Ovary (tissue), 9 donors: ENCODE measurements around the gene ADH1C. TPM values are rescaled to one million over a fixed set of nuclear protein-coding genes. Genes with fewer than 3 reads are reported as not detected.

Source experiments
- DNase-seq, 5 donors: peaks; one replicate each; pipeline ENCODE4 v3.0.0-alpha.2; 2019 to 2020
- H3K27ac ChIP-seq, 2 donors: fragments of 200-600 bp; one replicate each; pipeline versions ENCODE4 v1.5.1 to v1.8.0; 2019 to 2022
- H3K27me3 ChIP-seq: fragments of 200-600 bp; one replicate; pipeline ENCODE4 v1.8.0; 2022
- H3K36me3 ChIP-seq: fragments of 200-600 bp; sonication (generic); one replicate; pipeline ENCODE4 v1.5.1; 2019
- H3K4me1 ChIP-seq: one replicate; pipeline ENCODE4 v1.8.1; 2013; ENCODE audit warnings: mild to moderate bottlenecking, moderate library complexity; ENCODE audit not compliant: insufficient read depth
- H3K4me3 ChIP-seq: fragments of 200-600 bp; sonication (generic); one replicate; pipeline ENCODE4 v1.5.1; 2017
- H3K9me3 ChIP-seq, 2 donors: fragments of 200-600 bp in 1 of 2; sonication (generic) in 1 of 2; one replicate each; pipeline versions ENCODE4 v1.5.1 to v1.8.1; 2013 to 2019; ENCODE audit warnings: mild to moderate bottlenecking in 1 of 2, moderate library complexity in 1 of 2
- CTCF ChIP-seq, 3 donors: fragments of 450-650 bp in 2 of 3; fragments of 200-600 bp in 1 of 3; IDR thresholded peaks; one replicate each; pipeline versions ENCODE4 v1.5.1 to v1.8.0; 2016 to 2022; ENCODE audit warnings: antibody characterized with exemption in 3 of 3, mild to moderate bottlenecking in 1 of 3
- EP300 ChIP-seq: sonication (generic); formaldehyde crosslinking; IDR thresholded peaks from one replicate; pipeline ENCODE4 v1.6.1; 2017; ENCODE audit warnings: antibody characterized with exemption
- POLR2A ChIP-seq: fragments of 450-650 bp; IDR thresholded peaks from one replicate; pipeline ENCODE4 v1.6.1; 2017; ENCODE audit warnings: antibody characterized with exemption, mild to moderate bottlenecking, moderate library complexity
- WGBS, 3 donors: extraction: QIAGEN DNeasy Blood & Tissue Kit in 1 of 3; methylation state at CpG; one replicate each; pipeline versions ENCODE4 v1.1.5 to v1.1.7; 2013 to 2017; 5-methylcytosine and 5-hydroxymethylcytosine counted together
- intact Hi-C, 4 donors: fragments of 100-400 bp; cut with DNase I; formaldehyde crosslinking; loops; one replicate each; pipeline versions ENCODE4 v1.11.0 to v1.15.1; 2022 to 2023
- polyA plus RNA-seq, 2 donors: library from polyadenylated mRNA; stranded (reverse); fragments of 200-250 nt in 1 of 2; fragments of 350-450 nt in 1 of 2; fragmentation: Illumina TruSeq in 1 of 2; extraction: RNeasy Lipid Tissue Mini Kit (QIAGEN cat#74804) in 1 of 2; gene quantifications; one replicate each; pipeline ENCODE4 v1.2.3, GENCODE V29; 2013 to 2014
- total RNA-seq, 7 donors: library from RNA; depleted of rRNA in 2 of 7; stranded (reverse); fragments of >200 nt in 2 of 7; fragmentation: NEBNext Ultra II Directional in 3 of 7; extraction: Animal tissue kit (Norgen Biotek cat#: 25700) in 3 of 7; gene quantifications; one replicate each; pipeline versions ENCODE4 v1.1.0 to v1.2.4, GENCODE V29; 2016 to 2023
- donor health status: DM: no; HTN: no; CAD: no; lungs with moderate emphysema.
- donor health status: DM: no; HTN: no; CAD: no.
- donor health status: Bipolar disorder and iron deficiency.
- donor health status: DM: yes; HTN: yes; CAD: no.
- donor health status: DM: no; HTN: no; CAD: no.
- donor health status: DM: yes; HTN: yes; CAD: no.

Gene ADH1C
- total and polyA plus RNA-seq, 9 donors = 1.5 to 21.6 (median 7.0) TPM

GRCh38 chr4:99310389-99310788 lies 42.2 kb downstream of the ADH1C start:
- no peaks in the 10 kb centered on the region for H3K27me3 ChIP-seq
- H3K9me3 ChIP-seq = no peaks in the 10 kb centered on the region
- no peaks in the 10 kb centered on the region for H3K36me3 ChIP-seq
- H3K27ac ChIP-seq = no peak overlapping the region
- no peak for TF ChIP-seq POLR2A
- TF ChIP-seq EP300 = no peak
- no peak for TF ChIP-seq CTCF (IDR thresholded peaks at IDR 0.05)
- no peak for DNase-seq
- no peaks in the 10 kb centered on the region for H3K4me1 ChIP-seq
- 87 to 96% (median 91%) methylated on average over 2 of the region's 2 CpGs for WGBS, 3 donors
- H3K4me3 ChIP-seq = no peak overlapping the region
- intact Hi-C loops = no loop called here

- H3K27me3 ChIP-seq = no peaks in the 10 kb centered on the region
- no peaks in the 10 kb centered on the region for H3K9me3 ChIP-seq
- H3K36me3 ChIP-seq = no peaks in the 10 kb centered on the region
- TF ChIP-seq CTCF (IDR thresholded peaks at IDR 0.05) (no peak), POLR2A (no peak), EP300 (no peak)
- H3K4me3 ChIP-seq = no peak overlapping the region
- WGBS, 3 donors = 95 to 98% (median 96%) methylated on average over 11 of the region's 11 CpGs
- peaks cover 5% of the 10 kb centered on the region for H3K4me1 ChIP-seq
- no peak for DNase-seq
- intact Hi-C loops = no loop called here
- H3K27ac ChIP-seq = no peak overlapping the region
Observed at GRCh38 chr4:99305638-99306400, 46.7 kb downstream of the ADH1C start.

- Histone ChIP-seq H3K9me3 (no peaks in the 10 kb centered on the region), H3K27me3 (no peaks in the 10 kb centered on the region), H3K27ac (peak overlapping the region in 1 of 2 donors; percentile 69), H3K4me1 (peaks cover 5% of the 10 kb centered on the region), H3K4me3 (no peak overlapping the region), H3K36me3 (no peaks in the 10 kb centered on the region)
- WGBS, 3 donors = 64 to 78% (median 69%) methylated on average over 7 of the region's 7 CpGs
- TF ChIP-seq CTCF (IDR thresholded peaks at IDR 0.05) (no peak), EP300 (no peak), POLR2A (no peak)
- peak in 1 of 5 donors; percentile 20 for DNase-seq
- intact Hi-C loops = loop anchor here in 1 of 4 donors (5.0 kb wide), 1 partner anchor 86 kb away; no protein-coding TSS in a partner anchor
Observed at GRCh38 chr4:99301376-99302164, 51.0 kb downstream of the ADH1C start.

GRCh38 chr4:99300934-99301333 lies 51.6 kb downstream of the ADH1C start:
- no peaks in the 10 kb centered on the region for H3K36me3 ChIP-seq
- peak overlapping the region in 1 of 2 donors; percentile 69 for H3K27ac ChIP-seq
- TF ChIP-seq EP300 = peak; percentile 73
- TF ChIP-seq POLR2A = no peak
- no peaks in the 10 kb centered on the region for H3K9me3 ChIP-seq
- WGBS, 3 donors = 4 to 8% (median 5%) methylated on average over 4 of the region's 4 CpGs
- peak; percentile 85 to 96 (median 95) for DNase-seq
- intact Hi-C loops = loop anchor here in 1 of 4 donors (5.0 kb wide), 1 partner anchor 86 kb away; no protein-coding TSS in a partner anchor
- H3K4me1 ChIP-seq = peaks cover 5% of the 10 kb centered on the region
- H3K27me3 ChIP-seq = no peaks in the 10 kb centered on the region
- no peak overlapping the region for H3K4me3 ChIP-seq
